GM19324 (cell line): ENCODE results near the gene STAT4.
"Not testable (repeated sequence)": the region's sequence is repeated elsewhere in the genome, so short reads cannot be mapped to it uniquely, and the experiment has no call there.

ENCODE experiments used
- ATAC-seq: cut with Tn5 transposase; IDR thresholded peaks from one replicate; pipeline ENCODE4 v1.9.1; 2021; ENCODE audit warnings: mild to moderate bottlenecking, moderate library complexity; ENCODE audit not compliant: unreplicated experiment, low FRiP score

The STAT4 gene

GRCh38 chr2:191003405-191004309 lies 147.1 kb downstream of the STAT4 start:
- no peak for ATAC-seq

GRCh38 chr2:191001624-191002023 lies 149.2 kb downstream of the STAT4 start:
- no peak for ATAC-seq

- no peak for ATAC-seq
Measured at GRCh38 chr2:191001032-191001431, 149.8 kb downstream of the STAT4 start.

GRCh38 chr2:190999949-191000665 lies 150.7 kb downstream of the STAT4 start:
- ATAC-seq, result no peak

- ATAC-seq, result no peak
Measured at GRCh38 chr2:190999058-190999457, 151.7 kb downstream of the STAT4 start.

- no peak for ATAC-seq
Measured at GRCh38 chr2:190997526-190998113, 153.2 kb downstream of the STAT4 start.

GRCh38 chr2:190996947-190997346 lies 153.8 kb downstream of the STAT4 start:
- ATAC-seq, result no peak

GRCh38 chr2:190996338-190996946 lies 154.4 kb downstream of the STAT4 start:
- no peak for ATAC-seq

GRCh38 chr2:190995315-190995714 lies 155.5 kb downstream of the STAT4 start:
- not testable (repeated sequence) for ATAC-seq

- ATAC-seq, result no peak
Measured at GRCh38 chr2:190994148-190994547, 156.6 kb downstream of the STAT4 start.

- ATAC-seq, result no peak
Measured at GRCh38 chr2:190993292-190993643, 157.5 kb downstream of the STAT4 start.

GRCh38 chr2:190990132-190990531 lies 160.7 kb downstream of the STAT4 start:
- no peak for ATAC-seq

- no peak for ATAC-seq
Measured at GRCh38 chr2:190988910-190989309, 161.9 kb downstream of the STAT4 start.

- no peak for ATAC-seq
Measured at GRCh38 chr2:190987938-190988337, 162.9 kb downstream of the STAT4 start.

- no peak for ATAC-seq
Measured at GRCh38 chr2:190987116-190987515, 163.7 kb downstream of the STAT4 start.

- no peak for ATAC-seq
Measured at GRCh38 chr2:190986221-190986953, 164.4 kb downstream of the STAT4 start.

- no peak for ATAC-seq
Measured at GRCh38 chr2:190984595-190984994, 166.2 kb downstream of the STAT4 start.

GRCh38 chr2:190982262-190983034 lies 168.3 kb downstream of the STAT4 start:
- no peak for ATAC-seq

GRCh38 chr2:190981733-190982132 lies 169.1 kb downstream of the STAT4 start:
- no peak for ATAC-seq

GRCh38 chr2:190981333-190981732 lies 169.5 kb downstream of the STAT4 start:
- ATAC-seq, result no peak
